HepG2 (cell line): ENCODE results near the gene GPT2. TPM values are rescaled to one million over a fixed set of nuclear protein-coding genes. Genes with fewer than 3 reads are reported as not detected.
A peak's percentile ranks its signal among the peaks of the same experiment; 100 is the strongest.

Experiments used
- ATF7 ChIP-seq, 2 experiments: fragments of 450-650 bp in 1 of 2; sonication (generic) in 1 of 2; formaldehyde crosslinking in 1 of 2; IDR thresholded peaks; 2 replicates each; pipeline versions ENCODE4 v1.4.0 to v1.6.1; 2016 to 2020; ENCODE audit warnings: antibody characterized with exemption in 1 of 2, mild to moderate bottlenecking in 1 of 2, missing genetic modification reagents in 1 of 2
- BRCA1 ChIP-seq: sonication (generic); formaldehyde crosslinking; IDR thresholded peaks from 2 replicates; pipeline ENCODE4 v1.4.0; 2020; ENCODE audit warnings: missing genetic modification reagents
- BRF2 ChIP-seq: sonication (generic); formaldehyde crosslinking; IDR thresholded peaks from 2 replicates; pipeline ENCODE4 v1.8.1; 2022; ENCODE audit warnings: mild to moderate bottlenecking, missing genetic modification reagents
- HHEX ChIP-seq: IDR thresholded peaks from 2 replicates; pipeline ENCODE4 v1.6.1; 2016; ENCODE audit warnings: control low read depth
- HOXA3 ChIP-seq: sonication (generic); formaldehyde crosslinking; IDR thresholded peaks from 2 replicates; pipeline ENCODE4 v1.5.0; 2020; ENCODE audit warnings: missing genetic modification reagents
- NFKBIZ ChIP-seq: IDR thresholded peaks from 2 replicates; pipeline ENCODE4 v1.6.1; 2018; ENCODE audit warnings: missing genetic modification reagents, missing compliant biosample characterization
- POLR2A ChIP-seq, 2 experiments: IDR thresholded peaks; 2 replicates each; pipeline ENCODE4 v1.6.1; 2011; ENCODE audit warnings: low read depth in 2 of 2, low read length in 2 of 2, mild to moderate bottlenecking in 1 of 2, moderate library complexity in 1 of 2; ENCODE audit not compliant: insufficient read depth in 1 of 2
- SALL1 ChIP-seq: sonication (generic); formaldehyde crosslinking; IDR thresholded peaks from 2 replicates; pipeline ENCODE4 v1.8.0; 2022; ENCODE audit warnings: mild to moderate bottlenecking, missing genetic modification reagents
- THAP11 ChIP-seq: IDR thresholded peaks from 2 replicates; pipeline ENCODE4 v1.6.1; 2016; ENCODE audit warnings: missing biosample characterization, missing genetic modification reagents
- TSC22D2 ChIP-seq: sonication (generic); formaldehyde crosslinking; IDR thresholded peaks from 2 replicates; pipeline ENCODE4 v1.5.1; 2020; ENCODE audit warnings: missing genetic modification reagents, mild to moderate bottlenecking, borderline replicate concordance
- ZBED4 ChIP-seq: sonication (generic); formaldehyde crosslinking; IDR thresholded peaks from 2 replicates; pipeline ENCODE4 v1.4.0; 2020; ENCODE audit warnings: missing genetic modification reagents, borderline replicate concordance
- ZMYM3 ChIP-seq: sonication (generic); formaldehyde crosslinking; IDR thresholded peaks from 2 replicates; pipeline ENCODE4 v1.5.1; 2020; ENCODE audit warnings: mild to moderate bottlenecking, missing genetic modification reagents
- ZNF160 ChIP-seq: sonication (generic); formaldehyde crosslinking; IDR thresholded peaks from 2 replicates; pipeline ENCODE4 v1.8.0; 2022; ENCODE audit warnings: mild to moderate bottlenecking, inconsistent platforms, missing genetic modification reagents
- ZNF589 ChIP-seq: sonication (generic); formaldehyde crosslinking; conservative IDR thresholded peaks from 2 replicates; pipeline ENCODE4 v1.8.0; 2022; ENCODE audit warnings: mild to moderate bottlenecking, moderate library complexity, missing genetic modification reagents
- ZNF652 ChIP-seq: IDR thresholded peaks from 2 replicates; pipeline ENCODE4 v1.6.1; 2016; ENCODE audit warnings: low read depth, borderline replicate concordance
- ZNF710 ChIP-seq: sonication (generic); formaldehyde crosslinking; IDR thresholded peaks from 2 replicates; pipeline ENCODE4 v1.5.0; 2020; ENCODE audit warnings: mild to moderate bottlenecking, missing genetic modification reagents, borderline replicate concordance
- ZNF788 ChIP-seq: sonication (generic); formaldehyde crosslinking; IDR thresholded peaks from 2 replicates; pipeline ENCODE4 v1.5.0; 2020; ENCODE audit warnings: mild to moderate bottlenecking, missing genetic modification reagents, borderline replicate concordance
- ZNF792 ChIP-seq: IDR thresholded peaks from 2 replicates; pipeline ENCODE4 v1.6.1; 2016
- polyA plus RNA-seq, 8 experiments: library from polyadenylated mRNA; depleted of rRNA in 3 of 8; stranded (reverse) in 7 of 8; unstranded in 1 of 8; fragments of >200 nt; fragmentation: Illumina TruSeq in 4 of 8; extraction: Trizol in 4 of 8; gene quantifications; 2 replicates each; pipeline versions ENCODE4 v1.2.1 to v1.2.3, GENCODE V29; 2011 to 2016; ENCODE audit warnings: low read depth in 4 of 8, missing spikeins in 1 of 8, mixed read lengths in 1 of 8; ENCODE audit not compliant: insufficient read depth in 1 of 8
- total RNA-seq, 5 experiments: library from RNA; depleted of rRNA; stranded (reverse); fragments of >200 nt; fragmentation: Illumina TruSeq; extraction: Trizol; gene quantifications; 2 replicates each; pipeline ENCODE4 v1.2.3, GENCODE V29; 2016; ENCODE audit warnings: low read depth in 1 of 5

The GPT2 gene
- total and polyA plus RNA-seq, 2 of the 13 experiments (the other 11 are each of a cell fraction or from before 2014, with no cell fraction given) = 138 to 267 TPM

GRCh38 chr16:46882304-46882939, 1.7 kb upstream of the GPT2 start (continued):
- TF ChIP-seq TSC22D2 (CRISPR knock-in tag) = 0 out of 2 replicates have a peak, but pooled peaks have one; percentile 63
- TF ChIP-seq POLR2A (IDR thresholded peaks at IDR 0.05; ENCODE audit: insufficient read depth in 1 of 2, low read depth in 2 of 2, low read length in 2 of 2) = peak; percentile 33 to 57; a peak in 2 of 4 replicates
- TF ChIP-seq ZNF792 (CRISPR knock-in tag) = peak; percentile 61; the same call in 1 of the 2 replicates
- peak; percentile 83 for TF ChIP-seq ZBED4 (CRISPR knock-in tag)
- no peak for TF ChIP-seq ZNF160 (CRISPR knock-in tag)
- peak; percentile 96 for TF ChIP-seq ZMYM3 (CRISPR knock-in tag)
- peak; percentile 96 for TF ChIP-seq NFKBIZ (CRISPR knock-in tag)
- TF ChIP-seq SALL1 (CRISPR knock-in tag) = peak; percentile 100
- TF ChIP-seq ZNF710 = peak; percentile 76; the same call in 1 of the 2 replicates
- TF ChIP-seq HHEX (CRISPR knock-in tag) = peak; percentile 75
- peak; percentile 75; the same call in 1 of the 2 replicates for TF ChIP-seq ZNF589
- TF ChIP-seq HOXA3 = peak; percentile 93
- TF ChIP-seq ATF7 (IDR thresholded peaks at IDR 0.05) = peak; percentile 4; the same call in 1 of the 2 replicates
- peak; percentile 90 for TF ChIP-seq ATF7 (CRISPR knock-in tag; IDR thresholded peaks at IDR 0.05)
- TF ChIP-seq BRCA1 = peak; percentile 49; the same call in 1 of the 2 replicates
- peak; percentile 62; the same call in 1 of the 2 replicates for TF ChIP-seq ZNF652 (CRISPR knock-in tag)
- TF ChIP-seq ZNF788 (CRISPR knock-in tag) = peak; percentile 97
- peak; percentile 92 for TF ChIP-seq THAP11
- TF ChIP-seq BRF2 = no peak
